Gastrocnemius medialis (tissue), 4 donors: Measurements from ENCODE around the gene NPIPB6. TPM values are rescaled to one million over a fixed set of nuclear protein-coding genes. Genes with fewer than 3 reads are reported as not detected.

Experiments
- ATAC-seq, 2 donors: fragments of 150-250 bp; one replicate each; pipeline ENCODE4 v1.9.1; 2016
- DNase-seq, 2 donors: peaks; one replicate each; pipeline ENCODE4 v3.0.0-alpha.2; 2019
- H3K27ac ChIP-seq, 4 donors: fragments of 200-600 bp; sonication (generic); 1 replicate in 1 of 4; 2 replicates in 3 of 4; pipeline ENCODE4 v1.5.1; 2016 to 2018; ENCODE audit warnings: mild to moderate bottlenecking in 2 of 4, moderate library complexity in 1 of 4
- H3K27me3 ChIP-seq, 3 donors: fragments of 200-600 bp; sonication (generic) in 2 of 3; 1 replicate in 1 of 3; 2 replicates in 2 of 3; pipeline versions ENCODE4 v1.5.1 to v1.6.0; 2016 to 2019; ENCODE audit warnings: mild to moderate bottlenecking in 1 of 3, moderate library complexity in 1 of 3
- H3K36me3 ChIP-seq, 2 donors: fragments of 200-600 bp; sonication (generic) in 1 of 2; one replicate each; pipeline ENCODE4 v1.5.1; 2017 to 2018
- H3K4me1 ChIP-seq, 2 donors: fragments of 200-600 bp; sonication (generic) in 1 of 2; one replicate each; pipeline ENCODE4 v1.5.1; 2016 to 2017; ENCODE audit warnings: mild to moderate bottlenecking in 2 of 2
- H3K4me3 ChIP-seq, 4 donors: fragments of 200-600 bp; sonication (generic) in 3 of 4; 1 replicate in 1 of 4; 2 replicates in 3 of 4; pipeline ENCODE4 v1.5.1; 2016 to 2019; ENCODE audit warnings: mild to moderate bottlenecking in 2 of 4
- H3K9me3 ChIP-seq, 3 donors: fragments of 200-600 bp; sonication (generic) in 2 of 3; 1 replicate in 1 of 3; 2 replicates in 2 of 3; pipeline ENCODE4 v1.5.1; 2016 to 2019
- POLR2A ChIP-seq, 2 donors: fragments of 450-650 bp; IDR thresholded peaks; one replicate each; pipeline ENCODE4 v1.6.1; 2017; ENCODE audit warnings: antibody characterized with exemption in 2 of 2, mild to moderate bottlenecking in 2 of 2, moderate library complexity in 2 of 2
- in situ Hi-C, 4 donors: fragments of 200-750 bp; cut with MboI; loops; one replicate each; pipeline versions ENCODE4 v1.15.0 to v1.8.0; 2017; ENCODE audit warnings: low sequenced_read_pairs in 4 of 4
- intact Hi-C: fragments of 100-400 bp; cut with DNase I; formaldehyde crosslinking; loops from one replicate; pipeline ENCODE4 v1.15.1; 2023; ENCODE audit warnings: low total_unique reads
- total RNA-seq, 4 donors: library from RNA; depleted of rRNA; stranded (reverse); fragments of >200 nt; gene quantifications; one replicate each; pipeline versions ENCODE4 v1.1.0 to v1.2.3, GENCODE V29; 2016
- TF ChIP-seq, protein P1 (sequence below), 5 experiments: fragments of 450-650 bp in 3 of 5; fragments of 200-600 bp in 2 of 5; sonication (generic) in 2 of 5; IDR thresholded peaks in 4 of 5; conservative IDR thresholded peaks in 1 of 5; 1 replicate in 4 of 5; 2 replicates in 1 of 5; pipeline ENCODE4 v1.5.1; 2016 to 2019; ENCODE audit warnings: antibody characterized with exemption in 5 of 5, mild to moderate bottlenecking in 3 of 5, moderate library complexity in 3 of 5

NPIPB6 gene
- total RNA-seq, 4 donors from 2014 or later: 0.38 to 10.9 (median 0.53) TPM; not detected in 1

DNA sequence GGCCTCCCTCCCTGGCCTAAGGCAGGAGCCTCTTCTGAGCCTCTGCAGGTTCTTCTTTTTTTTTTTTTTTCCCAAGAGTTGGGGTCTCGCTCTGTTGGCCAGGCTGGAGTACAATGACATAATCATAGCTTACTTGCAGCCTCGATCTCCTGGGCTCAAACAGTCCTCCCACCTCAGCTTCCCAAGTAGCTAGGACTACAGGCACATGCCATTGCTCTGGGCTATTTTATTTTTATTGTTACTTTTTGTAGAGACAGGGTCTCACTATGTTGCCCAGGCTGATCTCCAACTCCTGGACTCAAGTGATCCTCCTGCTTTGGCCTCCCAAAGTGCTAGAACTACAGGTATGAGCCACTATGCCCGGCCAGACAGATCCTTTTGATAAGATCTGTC, 38.4 kb downstream of the NPIPB6 start:
- Histone ChIP-seq H3K9me3 (no peaks in the 10 kb centered on the region), H3K4me1 (no peaks in the 10 kb centered on the region), H3K27ac (no peak overlapping the region), H3K4me3 (no peak overlapping the region), H3K36me3 (no peaks in the 10 kb centered on the region), H3K27me3 (no peaks in the 10 kb centered on the region)
- no peak for ATAC-seq
- intact Hi-C loops (no loop called here), in situ Hi-C loops (no loop called here)
- DNase-seq: no peak
- TF ChIP-seq, protein P1, sequence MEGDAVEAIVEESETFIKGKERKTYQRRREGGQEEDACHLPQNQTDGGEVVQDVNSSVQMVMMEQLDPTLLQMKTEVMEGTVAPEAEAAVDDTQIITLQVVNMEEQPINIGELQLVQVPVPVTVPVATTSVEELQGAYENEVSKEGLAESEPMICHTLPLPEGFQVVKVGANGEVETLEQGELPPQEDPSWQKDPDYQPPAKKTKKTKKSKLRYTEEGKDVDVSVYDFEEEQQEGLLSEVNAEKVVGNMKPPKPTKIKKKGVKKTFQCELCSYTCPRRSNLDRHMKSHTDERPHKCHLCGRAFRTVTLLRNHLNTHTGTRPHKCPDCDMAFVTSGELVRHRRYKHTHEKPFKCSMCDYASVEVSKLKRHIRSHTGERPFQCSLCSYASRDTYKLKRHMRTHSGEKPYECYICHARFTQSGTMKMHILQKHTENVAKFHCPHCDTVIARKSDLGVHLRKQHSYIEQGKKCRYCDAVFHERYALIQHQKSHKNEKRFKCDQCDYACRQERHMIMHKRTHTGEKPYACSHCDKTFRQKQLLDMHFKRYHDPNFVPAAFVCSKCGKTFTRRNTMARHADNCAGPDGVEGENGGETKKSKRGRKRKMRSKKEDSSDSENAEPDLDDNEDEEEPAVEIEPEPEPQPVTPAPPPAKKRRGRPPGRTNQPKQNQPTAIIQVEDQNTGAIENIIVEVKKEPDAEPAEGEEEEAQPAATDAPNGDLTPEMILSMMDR (IDR thresholded peaks at IDR 0.05 in 4 of 5, conservative IDR thresholded peaks at IDR 0.05 in 1 of 5): no peak
- TF ChIP-seq POLR2A (IDR thresholded peaks at IDR 0.05): no peak

DNA sequence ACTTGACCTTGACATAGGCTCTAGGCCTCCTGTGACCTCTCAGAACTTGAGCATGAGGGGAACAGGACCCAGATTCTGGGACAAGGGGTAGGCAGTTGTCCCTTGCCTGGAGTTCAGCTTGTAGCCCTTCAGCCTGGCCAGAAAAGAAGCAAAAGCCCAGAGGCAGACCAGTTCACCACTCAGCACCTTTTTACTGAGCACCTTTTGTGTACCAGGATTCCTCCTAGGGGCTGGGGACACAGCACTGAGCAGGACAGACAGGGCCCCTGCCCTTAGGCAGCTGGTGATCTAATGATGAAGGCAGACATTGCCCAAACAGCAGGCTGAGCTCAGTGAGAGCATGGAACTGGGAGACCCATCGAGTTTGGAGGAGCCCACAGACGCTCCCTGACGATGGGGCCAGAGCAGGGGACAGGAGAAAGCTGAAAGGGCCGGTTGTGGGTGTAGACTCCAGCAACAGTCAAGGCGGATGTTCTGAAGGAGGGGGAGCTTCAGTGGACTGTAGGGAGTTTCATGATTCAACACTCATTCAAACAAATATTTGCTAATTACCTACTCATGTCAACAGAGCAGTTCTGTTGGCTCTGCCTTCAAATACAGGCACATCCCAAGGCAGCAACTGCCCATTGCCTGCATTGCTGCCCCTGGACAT, 38.9 kb downstream of the NPIPB6 start:
- in situ Hi-C loops (no loop called here), intact Hi-C loops (no loop called here)
- H3K27me3 ChIP-seq: no peaks in the 10 kb centered on the region
- no peaks in the 10 kb centered on the region for H3K4me1 ChIP-seq
- ATAC-seq (no peak), DNase-seq (no peak)
- TF ChIP-seq, protein P1 (IDR thresholded peaks at IDR 0.05 in 4 of 5, conservative IDR thresholded peaks at IDR 0.05 in 1 of 5): no peak
- no peak for TF ChIP-seq POLR2A (IDR thresholded peaks at IDR 0.05)
- H3K4me3 ChIP-seq: no peak overlapping the region
- no peaks in the 10 kb centered on the region for H3K36me3 ChIP-seq
- no peak overlapping the region for H3K27ac ChIP-seq
- no peaks in the 10 kb centered on the region for H3K9me3 ChIP-seq

DNA sequence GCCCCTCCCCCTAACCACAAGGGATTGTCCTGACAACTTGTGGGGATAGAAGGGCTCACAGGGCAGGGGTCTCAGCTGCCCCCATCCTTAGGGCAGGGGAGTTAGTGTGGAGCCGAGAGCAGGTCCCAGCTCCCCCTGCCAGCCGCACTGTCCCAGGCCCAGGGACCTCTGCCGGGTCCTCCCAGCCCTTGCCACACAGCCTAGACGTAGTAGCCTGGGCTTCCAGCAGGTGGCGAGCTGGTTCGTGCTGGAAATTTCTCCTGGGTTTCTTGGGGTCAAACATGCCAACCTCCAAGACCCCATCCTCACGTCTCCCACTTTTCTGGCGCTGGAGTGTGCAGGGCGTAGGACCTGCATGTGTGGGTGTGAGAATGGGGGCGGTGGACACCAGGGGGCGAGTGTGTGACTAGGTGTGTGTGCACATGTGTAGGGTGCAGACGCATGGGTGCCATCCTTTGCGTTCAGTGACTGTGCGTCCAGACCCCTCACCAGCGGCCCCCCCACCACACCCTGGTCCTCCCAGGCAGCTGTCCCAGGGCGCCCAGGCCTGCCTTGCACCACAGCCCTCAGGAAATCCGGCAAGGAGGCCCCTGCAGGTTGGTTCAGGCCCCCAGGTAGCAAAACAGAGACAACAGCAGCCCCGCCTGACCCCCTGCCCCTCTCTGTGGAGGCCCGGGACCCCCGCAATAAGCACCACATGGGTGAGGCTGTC, 41.5 kb downstream of the NPIPB6 start:
- no peak for DNase-seq
- no peaks in the 10 kb centered on the region for H3K9me3 ChIP-seq
- H3K27ac ChIP-seq: no peak overlapping the region
- no peaks in the 10 kb centered on the region for H3K27me3 ChIP-seq
- peaks cover 0 to 2% of the 10 kb centered on the region in 2 donors for H3K4me1 ChIP-seq
- intact Hi-C loops: no loop called here
- in situ Hi-C loops: no loop called here
- no peak for ATAC-seq
- H3K4me3 ChIP-seq: no peak overlapping the region
- TF ChIP-seq, protein P1 (IDR thresholded peaks at IDR 0.05 in 4 of 5, conservative IDR thresholded peaks at IDR 0.05 in 1 of 5): peak; percentile 6 to 54 (median 27)
- TF ChIP-seq POLR2A (IDR thresholded peaks at IDR 0.05): no peak
- peaks cover 0 to 8% of the 10 kb centered on the region in 2 donors for H3K36me3 ChIP-seq

DNA sequence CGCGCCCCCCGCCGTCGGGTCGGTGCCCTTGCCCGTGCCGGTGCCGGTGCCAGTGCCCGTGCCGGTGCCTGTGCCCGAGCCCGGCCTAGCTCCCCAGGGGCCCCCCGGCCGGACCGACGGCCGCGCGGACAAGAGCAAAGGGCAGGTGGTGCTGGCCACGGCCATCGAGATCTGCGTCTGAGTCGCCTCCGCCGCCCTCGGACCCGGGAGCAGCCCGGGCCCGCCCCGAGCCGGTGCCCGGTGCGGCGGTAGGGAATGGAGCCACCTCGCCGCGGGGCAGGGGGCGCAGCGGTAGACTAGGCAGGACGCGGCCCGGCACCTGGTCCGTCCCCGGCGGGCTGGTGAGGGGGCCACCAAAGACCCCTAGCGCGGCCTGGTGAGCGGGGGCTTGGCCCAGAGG, 42.6 kb downstream of the NPIPB6 start:
- H3K27me3 ChIP-seq: no peaks in the 10 kb centered on the region
- H3K36me3 ChIP-seq: peaks cover 0 to 8% of the 10 kb centered on the region in 2 donors
- no peak overlapping the region for H3K27ac ChIP-seq
- in situ Hi-C loops (no loop called here), intact Hi-C loops (no loop called here)
- ATAC-seq (no peak), DNase-seq (no peak)
- TF ChIP-seq POLR2A (IDR thresholded peaks at IDR 0.05): no peak
- TF ChIP-seq, protein P1 (IDR thresholded peaks at IDR 0.05 in 4 of 5, conservative IDR thresholded peaks at IDR 0.05 in 1 of 5): no peak
- no peaks in the 10 kb centered on the region for H3K9me3 ChIP-seq
- no peak overlapping the region for H3K4me3 ChIP-seq
- H3K4me1 ChIP-seq: peaks cover 0 to 4% of the 10 kb centered on the region in 2 donors
